Measurements from ENCODE around the gene MCIDAS. TPM values are rescaled to one million over a fixed set of nuclear protein-coding genes. Genes with fewer than 3 reads are reported as not detected.
A peak's percentile ranks its signal among the peaks of the same experiment; 100 is the strongest.

MCIDAS gene
- total and polyA plus RNA-seq, 10 of the 15 experiments (the other 5 are each of a cell fraction or from before 2014, with no cell fraction given) = not detected

DNA sequence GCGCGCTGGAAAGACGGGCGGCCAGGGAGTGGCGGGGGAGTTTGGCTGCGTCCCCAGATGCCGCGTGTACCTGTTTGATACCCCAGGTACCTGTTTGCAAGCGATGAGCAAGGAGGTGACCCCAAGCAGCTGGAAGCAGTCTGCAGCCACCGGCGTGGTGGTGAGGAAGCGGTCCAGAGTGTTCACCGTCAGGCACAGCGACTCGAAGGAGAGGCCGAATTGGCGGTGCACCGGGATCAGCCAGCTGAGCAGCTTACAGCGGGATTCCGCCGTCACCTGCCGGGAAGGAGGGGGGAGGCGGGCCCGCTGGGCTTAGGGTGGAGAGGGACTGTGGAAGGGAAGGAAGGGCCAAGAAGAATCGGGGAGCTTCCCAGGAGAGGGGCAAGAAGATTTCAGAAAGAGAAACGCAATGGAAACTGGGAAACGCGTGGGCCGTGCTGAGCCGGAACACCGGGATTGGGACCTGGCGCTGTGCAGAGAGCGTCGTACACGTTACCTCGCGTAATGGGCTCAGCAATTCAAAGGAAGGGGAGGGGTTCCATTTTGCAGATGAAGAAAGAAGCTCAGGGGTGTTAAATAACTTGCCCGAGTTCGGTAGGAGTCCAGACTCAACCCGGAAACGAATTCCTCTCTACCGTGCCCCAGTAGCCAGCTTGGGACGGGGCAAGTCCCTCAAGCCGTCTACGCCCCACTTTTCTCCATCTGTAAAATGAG, 5.3 kb upstream of the MCIDAS start:
- Histone ChIP-seq H3K4me1 (ENCODE audit: control insufficient read depth, insufficient read depth, low read length) (peaks cover 11% of the 10 kb centered on the region), H2AFZ (ENCODE audit: control insufficient read depth, low read depth, low read length) (peak overlapping the region; percentile 5), H4K20me1 (ENCODE audit: control insufficient read depth, insufficient read depth) (no peaks in the 10 kb centered on the region), H3K27me3 (replicated peaks in 1 of 2; ENCODE audit: control insufficient read depth in 2 of 2, insufficient read depth in 2 of 2, low read length in 1 of 2) (peaks cover 31 to 44% of the 10 kb centered on the region in 2 experiments), H3K4me2 (ENCODE audit: control insufficient read depth, insufficient read depth) (peak overlapping the region; percentile 97), H3K27ac (ENCODE audit: control insufficient read depth, insufficient read depth) (no peak overlapping the region), H3K9me3 (replicated peaks; ENCODE audit: control insufficient read depth, insufficient read depth, low read length) (no peaks in the 10 kb centered on the region; the same call in 2 of the 3 replicates), H3K36me3 (ENCODE audit: control insufficient read depth in 2 of 2, insufficient read depth in 2 of 2, low read length in 1 of 2) (no peaks in the 10 kb centered on the region), H3K4me3 (peak overlapping the region; percentile 62), H3K9ac (ENCODE audit: control insufficient read depth, insufficient read depth, low read length) (no peak overlapping the region), H3K79me2 (ENCODE audit: control insufficient read depth, insufficient read depth, low read length) (no peaks in the 10 kb centered on the region)
- ChIA-PET CTCF (interaction anchor here (0.6 kb wide), 1 partner anchor 22 kb away, joined by 3 read pairs; no protein-coding TSS in a partner anchor), SMC1A (ENCODE audit: uncharacterized antibody, unreplicated experiment) (interaction anchor here (1.0 kb wide), 1 partner anchor 60 kb away, joined by 3 read pairs; no protein-coding TSS in a partner anchor), POLR2A (no interaction called here), RAD21 (ENCODE audit: unreplicated experiment) (no interaction called here)
- intact Hi-C loops (cut with micrococcal nuclease; ENCODE audit: unreplicated experiment) (no loop called here), in situ Hi-C loops (cut with MboI) (no loop called here)
- 4% methylated on average over 43 of the region's 45 CpGs for WGBS (ENCODE audit: insufficient coverage, insufficient replicate concordance, low lambda C conversion rate, missing lambda C conversion rate)
- no peak for TF ChIP-seq NRF1 (conservative IDR thresholded peaks at IDR 0.05; ENCODE audit: low read depth, low read length)
- TF ChIP-seq EZH2 (IDR thresholded peaks at IDR 0.05; ENCODE audit: borderline replicate concordance, control insufficient read depth, low read depth, low read length) = peak; percentile 33; the same call in 1 of the 2 replicates
- TF ChIP-seq SUZ12 (IDR thresholded peaks at IDR 0.05; ENCODE audit: unreplicated experiment) = peak; percentile 34
- TF ChIP-seq KLF5 (IDR thresholded peaks at IDR 0.05; ENCODE audit: partially characterized antibody) = no peak
- DNase-seq (ENCODE audit: low read depth, low spot score) (no peak), FAIRE-seq (no peak), ATAC-seq (no peak; the same call in 1 of the 3 replicates)
- no TSS peak for BruUV-seq (replicated peaks)

DNA sequence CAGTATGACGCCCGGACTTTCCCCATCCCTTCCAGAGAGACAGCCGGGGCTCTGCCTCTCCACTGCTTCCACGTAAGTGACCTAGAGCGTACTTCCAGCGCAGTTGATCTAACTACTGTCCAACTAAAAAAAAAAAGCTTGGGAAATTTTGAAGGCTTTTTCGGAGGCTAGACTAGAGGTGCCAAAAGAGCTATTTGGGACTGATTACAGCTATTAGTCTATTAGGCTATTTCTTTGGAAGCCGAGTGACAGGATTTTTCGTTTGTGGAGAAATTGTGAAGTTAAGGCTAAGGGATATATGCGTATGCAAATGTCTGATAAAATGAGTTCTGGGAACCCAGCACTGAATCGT, 4.8 kb upstream of the MCIDAS start:
- intact Hi-C loops (cut with micrococcal nuclease; ENCODE audit: unreplicated experiment) (no loop called here), in situ Hi-C loops (cut with MboI) (no loop called here)
- CTCF ChIA-PET = interaction anchor here (0.6 kb wide), 1 partner anchor 22 kb away, joined by 3 read pairs; no protein-coding TSS in a partner anchor
- no peak for FAIRE-seq
- Histone ChIP-seq H3K9ac (ENCODE audit: control insufficient read depth, insufficient read depth, low read length) (no peak overlapping the region), H3K4me3 (no peak overlapping the region), H3K27ac (ENCODE audit: control insufficient read depth, insufficient read depth) (no peak overlapping the region), H3K79me2 (ENCODE audit: control insufficient read depth, insufficient read depth, low read length) (no peaks in the 10 kb centered on the region), H3K27me3 (replicated peaks in 1 of 2; ENCODE audit: control insufficient read depth in 2 of 2, insufficient read depth in 2 of 2, low read length in 1 of 2) (peaks cover 31 to 45% of the 10 kb centered on the region in 2 experiments), H3K4me2 (ENCODE audit: control insufficient read depth, insufficient read depth) (0 out of 2 replicates have a peak overlapping the region, but pooled peaks have one; percentile 97), H4K20me1 (ENCODE audit: control insufficient read depth, insufficient read depth) (no peaks in the 10 kb centered on the region), H3K36me3 (ENCODE audit: control insufficient read depth in 2 of 2, insufficient read depth in 2 of 2, low read length in 1 of 2) (no peaks in the 10 kb centered on the region), H2AFZ (ENCODE audit: control insufficient read depth, low read depth, low read length) (no peak overlapping the region), H3K4me1 (ENCODE audit: control insufficient read depth, insufficient read depth, low read length) (peaks cover 12% of the 10 kb centered on the region), H3K9me3 (replicated peaks; ENCODE audit: control insufficient read depth, insufficient read depth, low read length) (no peaks in the 10 kb centered on the region; the same call in 2 of the 3 replicates)
- POLR2A ChIA-PET = no interaction called here
- ATAC-seq = no peak
- no peak for DNase-seq (ENCODE audit: low read depth, low spot score)
- TF ChIP-seq CBX3 (IDR thresholded peaks at IDR 0.05; ENCODE audit: borderline replicate concordance, low read depth) (no peak), BMI1 (IDR thresholded peaks at IDR 0.05; ENCODE audit: borderline replicate concordance) (peak; percentile 66)
- RAD21 ChIA-PET (ENCODE audit: unreplicated experiment) = no interaction called here
- 5% methylated on average over 11 of the region's 11 CpGs for WGBS (ENCODE audit: insufficient coverage, insufficient replicate concordance, low lambda C conversion rate, missing lambda C conversion rate)
- BruUV-seq (replicated peaks) = no TSS peak
- SMC1A ChIA-PET (ENCODE audit: uncharacterized antibody, unreplicated experiment) = no interaction called here
